SK-N-SH (cell line): ENCODE results near the gene STK25. TPM values are rescaled to one million over a fixed set of nuclear protein-coding genes. Genes with fewer than 3 reads are reported as not detected.

Experiments used
- CTCF ChIA-PET: fragments of 300-600, 350-600 bp; formaldehyde crosslinking; extraction: SDS; loops from one replicate; lab custom pipeline; 2021; lab: Yijun Ruan, JAX
- POLR2A ChIA-PET: fragments of 350-600 bp; sonication (Branson Sonifier 250); formaldehyde crosslinking; extraction: SDS; loops from one replicate; lab custom pipeline; 2020; ENCODE audit warnings: antibody characterized with exemption, inconsistent platforms; lab: Yijun Ruan, JAX
- DNase-seq: peaks from one replicate; pipeline ENCODE4 v3.0.0; 2012
- H2AFZ ChIP-seq: fragments of 200-600 bp; sonication (generic); 2 replicates; pipeline ENCODE4 v1.8.1; 2016; ENCODE audit warnings: antibody characterized with exemption, mild to moderate bottlenecking, low read depth
- H3F3A ChIP-seq: fragments of 200-600 bp; sonication (generic); replicated peaks from 2 replicates; pipeline ENCODE3; 2016; ENCODE audit warnings: antibody characterized with exemption, mild to moderate bottlenecking; ENCODE audit not compliant: insufficient read depth
- H3K27ac ChIP-seq, 2 experiments: fragments of 200-500 bp in 1 of 2; fragments of 200-600 bp in 1 of 2; sonication (Bioruptor generic) in 1 of 2; sonication (generic), shearing (Covaris generic) in 1 of 2; 2 replicates each; pipeline versions ENCODE4 v1.5.1 to v1.6.1; 2014 to 2016; ENCODE audit warnings: low read depth in 2 of 2, inconsistent platforms in 1 of 2, low read length in 1 of 2, mild to moderate bottlenecking in 1 of 2, mixed read lengths in 1 of 2
- H3K27me3 ChIP-seq: fragments of 200-600 bp; sonication (generic), shearing (Covaris generic); 2 replicates; pipeline ENCODE4 v1.6.1; 2016; ENCODE audit warnings: mixed run types; ENCODE audit not compliant: insufficient read depth
- H3K36me3 ChIP-seq, 2 experiments: fragments of 200-500 bp in 1 of 2; fragments of 200-600 bp in 1 of 2; sonication (Bioruptor generic) in 1 of 2; sonication (generic) in 1 of 2; replicated peaks in 1 of 2; 2 replicates each; pipeline versions ENCODE3 to v1.5.1; 2014 to 2016; ENCODE audit warnings: low read length in 1 of 2, mild to moderate bottlenecking in 1 of 2; ENCODE audit not compliant: insufficient read depth in 2 of 2, control insufficient read depth in 1 of 2
- H3K4me1 ChIP-seq, 2 experiments: fragments of 200-500 bp in 1 of 2; fragments of 200-600 bp in 1 of 2; sonication (Bioruptor generic) in 1 of 2; sonication (generic), shearing (Covaris generic) in 1 of 2; 2 replicates each; pipeline versions ENCODE4 v1.5.1 to v1.6.1; 2014 to 2016; ENCODE audit warnings: low read depth in 1 of 2, low read length in 1 of 2, mixed run types in 1 of 2; ENCODE audit not compliant: insufficient read depth in 2 of 2, control insufficient read depth in 1 of 2
- H3K4me2 ChIP-seq: fragments of 200-600 bp; sonication (generic), shearing (Covaris generic); 2 replicates; pipeline ENCODE4 v1.6.1; 2017; ENCODE audit warnings: mixed run types
- H3K4me3 ChIP-seq, 2 experiments: fragments of 200-500 bp in 1 of 2; fragments of 200-600 bp in 1 of 2; sonication (Bioruptor generic) in 1 of 2; sonication (generic), shearing (Covaris generic) in 1 of 2; 2 replicates each; pipeline versions ENCODE4 v1.5.1 to v1.8.1; 2014 to 2016; ENCODE audit warnings: low read depth in 2 of 2, inconsistent platforms in 1 of 2, low read length in 1 of 2, mild to moderate bottlenecking in 1 of 2, mixed read lengths in 1 of 2, moderate library complexity in 1 of 2
- H3K79me2 ChIP-seq: fragments of 200-600 bp; sonication (generic); 2 replicates; pipeline ENCODE4 v1.8.1; 2017; ENCODE audit warnings: mild to moderate bottlenecking; ENCODE audit not compliant: insufficient read depth
- H3K9ac ChIP-seq: fragments of 200-600 bp; sonication (generic); 2 replicates; pipeline ENCODE4 v1.6.1; 2017; ENCODE audit warnings: mixed run types
- H3K9me2 ChIP-seq: fragments of 200-600 bp; sonication (generic); 2 replicates; pipeline ENCODE4 v1.6.1; 2017; ENCODE audit warnings: mixed run types
- H3K9me3 ChIP-seq: fragments of 200-600 bp; sonication (generic); 2 replicates; pipeline ENCODE4 v1.6.1; 2017; ENCODE audit warnings: mixed run types, mild to moderate bottlenecking, moderate library complexity
- H4K20me1 ChIP-seq: fragments of 200-600 bp; sonication (generic); 2 replicates; pipeline ENCODE4 v1.6.1; 2017; ENCODE audit warnings: mild to moderate bottlenecking, mixed run types; ENCODE audit not compliant: insufficient read depth
- ELF1 ChIP-seq: IDR thresholded peaks from 2 replicates; pipeline ENCODE4 v1.4.0; 2012
- FOSL2 ChIP-seq: IDR thresholded peaks from 2 replicates; pipeline ENCODE4 v1.4.0; 2012; ENCODE audit warnings: low read depth, mild to moderate bottlenecking, moderate library complexity, borderline replicate concordance
- FOXM1 ChIP-seq: IDR thresholded peaks from 2 replicates; pipeline ENCODE4 v1.4.0; 2012; ENCODE audit warnings: low read depth, mild to moderate bottlenecking
- MXI1 ChIP-seq: IDR thresholded peaks from 2 replicates; pipeline ENCODE4 v1.6.1; 2012; ENCODE audit warnings: mild to moderate bottlenecking, low read depth, low read length, improper control_type of control experiment
- NRF1 ChIP-seq: IDR thresholded peaks from 2 replicates; pipeline ENCODE4 v1.6.1; 2012; ENCODE audit warnings: low read depth, mild to moderate bottlenecking, low read length
- WGBS: methylation state at CpG from one replicate; pipeline ENCODE4 v1.1.6; 2017; ENCODE audit warnings: low lambda C conversion rate; 5-methylcytosine and 5-hydroxymethylcytosine counted together
- polyA plus RNA-seq, 3 experiments: library from polyadenylated mRNA; depleted of rRNA; stranded (reverse); fragments of >200 nt; gene quantifications; 2 replicates each; pipeline ENCODE4 v1.2.3, GENCODE V29; 2012
- TF ChIP-seq, protein P1 (sequence below): IDR thresholded peaks from 2 replicates; pipeline ENCODE4 v1.6.1; 2012; ENCODE audit warnings: mild to moderate bottlenecking, low read depth, low read length, moderate library complexity

The STK25 gene
- polyA plus RNA-seq, 1 of the 3 experiments (the other 2 are of a cell fraction), result 236 TPM

GRCh38 chr2:241499146-241499965 is 9.0 kb downstream of the STK25 start (continued):
- TF ChIP-seq, protein P1, sequence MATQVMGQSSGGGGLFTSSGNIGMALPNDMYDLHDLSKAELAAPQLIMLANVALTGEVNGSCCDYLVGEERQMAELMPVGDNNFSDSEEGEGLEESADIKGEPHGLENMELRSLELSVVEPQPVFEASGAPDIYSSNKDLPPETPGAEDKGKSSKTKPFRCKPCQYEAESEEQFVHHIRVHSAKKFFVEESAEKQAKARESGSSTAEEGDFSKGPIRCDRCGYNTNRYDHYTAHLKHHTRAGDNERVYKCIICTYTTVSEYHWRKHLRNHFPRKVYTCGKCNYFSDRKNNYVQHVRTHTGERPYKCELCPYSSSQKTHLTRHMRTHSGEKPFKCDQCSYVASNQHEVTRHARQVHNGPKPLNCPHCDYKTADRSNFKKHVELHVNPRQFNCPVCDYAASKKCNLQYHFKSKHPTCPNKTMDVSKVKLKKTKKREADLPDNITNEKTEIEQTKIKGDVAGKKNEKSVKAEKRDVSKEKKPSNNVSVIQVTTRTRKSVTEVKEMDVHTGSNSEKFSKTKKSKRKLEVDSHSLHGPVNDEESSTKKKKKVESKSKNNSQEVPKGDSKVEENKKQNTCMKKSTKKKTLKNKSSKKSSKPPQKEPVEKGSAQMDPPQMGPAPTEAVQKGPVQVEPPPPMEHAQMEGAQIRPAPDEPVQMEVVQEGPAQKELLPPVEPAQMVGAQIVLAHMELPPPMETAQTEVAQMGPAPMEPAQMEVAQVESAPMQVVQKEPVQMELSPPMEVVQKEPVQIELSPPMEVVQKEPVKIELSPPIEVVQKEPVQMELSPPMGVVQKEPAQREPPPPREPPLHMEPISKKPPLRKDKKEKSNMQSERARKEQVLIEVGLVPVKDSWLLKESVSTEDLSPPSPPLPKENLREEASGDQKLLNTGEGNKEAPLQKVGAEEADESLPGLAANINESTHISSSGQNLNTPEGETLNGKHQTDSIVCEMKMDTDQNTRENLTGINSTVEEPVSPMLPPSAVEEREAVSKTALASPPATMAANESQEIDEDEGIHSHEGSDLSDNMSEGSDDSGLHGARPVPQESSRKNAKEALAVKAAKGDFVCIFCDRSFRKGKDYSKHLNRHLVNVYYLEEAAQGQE, result no peak
- TF ChIP-seq FOSL2 (no peak), NRF1 (no peak)
- TF ChIP-seq, all 33 proteins: peak for 0

DNA sequence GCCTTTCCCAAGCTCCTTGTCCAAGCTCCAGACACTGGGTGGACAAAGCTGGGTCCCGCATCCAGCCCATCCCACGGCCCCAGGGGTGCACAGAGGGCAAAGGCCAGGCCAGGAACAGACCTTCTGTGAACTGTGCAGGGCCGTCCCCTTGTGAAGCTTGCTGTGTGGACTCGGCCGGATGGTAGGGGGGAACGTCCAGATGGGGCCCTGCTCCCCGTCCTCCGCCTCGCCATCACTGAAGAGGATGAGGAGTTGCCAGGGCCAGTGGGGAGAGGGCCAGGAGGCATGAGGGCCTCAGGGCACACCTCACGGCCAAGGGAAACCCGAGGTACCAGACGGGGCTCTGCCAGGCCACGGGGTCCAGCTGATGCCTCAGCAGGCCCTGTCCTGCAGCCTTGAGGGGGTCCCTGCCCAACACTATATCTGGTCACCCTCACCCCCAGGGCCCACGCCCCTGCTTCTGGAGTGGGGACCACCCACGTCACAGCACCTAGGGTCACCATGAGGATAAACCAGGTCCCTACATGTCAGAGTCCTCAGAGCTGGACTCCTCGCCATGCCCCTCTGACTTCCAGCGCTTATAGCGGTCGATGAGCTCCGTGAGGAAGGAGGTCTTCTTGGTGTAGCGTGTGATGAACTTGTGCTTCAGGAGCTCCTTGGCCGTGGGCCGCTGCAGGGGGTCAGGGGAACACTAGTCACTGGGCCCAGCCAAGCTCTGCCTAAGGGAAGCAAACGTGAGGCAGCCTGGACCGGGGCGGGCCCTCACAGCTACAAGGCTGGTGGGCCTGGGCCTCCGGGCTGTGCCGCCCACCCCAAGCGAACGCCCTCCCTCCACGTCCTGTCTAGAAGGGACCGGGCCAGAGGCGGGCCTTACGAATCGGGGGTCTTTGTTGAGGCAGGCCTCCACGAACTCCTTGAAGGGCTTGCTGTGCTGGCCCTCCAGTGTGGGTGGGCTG is 10.0 kb downstream of the STK25 start:
- no peak for DNase-seq
- Histone ChIP-seq H3K9me2 (no peaks in the 10 kb centered on the region), H3K36me3 (peaks cover 6 to 65% of the 10 kb centered on the region in 2 experiments), H3K4me1 (no peaks in the 10 kb centered on the region), H3K4me2 (no peak overlapping the region), H3K27me3 (no peaks in the 10 kb centered on the region), H3K9me3 (no peaks in the 10 kb centered on the region), H3K4me3 (no peak overlapping the region), H3K27ac (no peak overlapping the region), H3K9ac (no peak overlapping the region), H3F3A (no peaks in the 10 kb centered on the region), H4K20me1 (peaks cover 22% of the 10 kb centered on the region; the same call in 1 of the 2 replicates), H2AFZ (no peak overlapping the region), H3K79me2 (peaks cover 28% of the 10 kb centered on the region)
- WGBS, result 98% methylated on average over 26 of the region's 36 CpGs
- ChIA-PET POLR2A (no interaction called here), CTCF (interaction anchor here (1.0 to 2.1 kb wide), 4 partner anchors 8 to 380 kb away, joined by 3 to 8 read pairs (median 4); partner anchors contain the start of gene STK25)
- TF ChIP-seq MXI1, result no peak
- no peak for TF ChIP-seq FOXM1
- TF ChIP-seq ELF1, result no peak
